ENCODE results near the gene EPS8L2.

DNA sequence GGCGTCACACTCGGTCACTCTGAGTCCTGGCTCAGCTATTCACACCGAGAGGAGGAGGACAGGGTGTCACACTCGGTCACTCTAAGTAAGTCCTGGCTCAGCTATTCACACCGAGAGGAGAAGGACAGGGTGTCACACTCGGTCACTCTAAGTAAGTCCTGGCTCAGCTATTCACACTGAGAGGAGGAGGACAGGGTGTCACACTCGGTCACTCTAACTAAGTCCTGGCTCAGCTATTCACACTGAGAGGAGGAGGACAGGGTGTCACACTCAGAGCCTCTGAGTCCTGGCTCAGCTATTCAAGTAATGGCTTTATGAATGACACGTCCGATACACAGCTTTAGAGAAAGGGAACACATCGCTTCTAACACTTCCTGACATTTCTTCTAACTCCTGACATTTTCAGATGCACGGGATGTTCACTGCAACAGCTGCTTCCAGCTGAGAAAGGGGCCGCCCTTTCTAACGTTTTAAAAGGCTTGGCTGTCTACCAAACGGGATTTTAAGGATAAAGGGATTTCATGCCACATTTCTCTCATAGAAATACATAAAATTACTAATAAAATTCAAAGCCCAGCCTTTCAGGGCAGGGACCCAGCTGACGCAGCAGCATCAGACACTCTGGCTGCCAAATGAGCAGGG, 40.8 kb upstream of the EPS8L2 start:
- TF ChIP-seq, protein P1, sequence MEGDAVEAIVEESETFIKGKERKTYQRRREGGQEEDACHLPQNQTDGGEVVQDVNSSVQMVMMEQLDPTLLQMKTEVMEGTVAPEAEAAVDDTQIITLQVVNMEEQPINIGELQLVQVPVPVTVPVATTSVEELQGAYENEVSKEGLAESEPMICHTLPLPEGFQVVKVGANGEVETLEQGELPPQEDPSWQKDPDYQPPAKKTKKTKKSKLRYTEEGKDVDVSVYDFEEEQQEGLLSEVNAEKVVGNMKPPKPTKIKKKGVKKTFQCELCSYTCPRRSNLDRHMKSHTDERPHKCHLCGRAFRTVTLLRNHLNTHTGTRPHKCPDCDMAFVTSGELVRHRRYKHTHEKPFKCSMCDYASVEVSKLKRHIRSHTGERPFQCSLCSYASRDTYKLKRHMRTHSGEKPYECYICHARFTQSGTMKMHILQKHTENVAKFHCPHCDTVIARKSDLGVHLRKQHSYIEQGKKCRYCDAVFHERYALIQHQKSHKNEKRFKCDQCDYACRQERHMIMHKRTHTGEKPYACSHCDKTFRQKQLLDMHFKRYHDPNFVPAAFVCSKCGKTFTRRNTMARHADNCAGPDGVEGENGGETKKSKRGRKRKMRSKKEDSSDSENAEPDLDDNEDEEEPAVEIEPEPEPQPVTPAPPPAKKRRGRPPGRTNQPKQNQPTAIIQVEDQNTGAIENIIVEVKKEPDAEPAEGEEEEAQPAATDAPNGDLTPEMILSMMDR (IDR thresholded peaks at IDR 0.05; ENCODE audit: insufficient read depth, low read depth, low read length), result no peak
- no peak for TF ChIP-seq EZH2 (IDR thresholded peaks at IDR 0.05; ENCODE audit: insufficient read depth, low read length)

Data from astrocyte (in vitro differentiated cells and primary cell).